ENCODE data around the gene SLC4A2.

Gene SLC4A2

DNA sequence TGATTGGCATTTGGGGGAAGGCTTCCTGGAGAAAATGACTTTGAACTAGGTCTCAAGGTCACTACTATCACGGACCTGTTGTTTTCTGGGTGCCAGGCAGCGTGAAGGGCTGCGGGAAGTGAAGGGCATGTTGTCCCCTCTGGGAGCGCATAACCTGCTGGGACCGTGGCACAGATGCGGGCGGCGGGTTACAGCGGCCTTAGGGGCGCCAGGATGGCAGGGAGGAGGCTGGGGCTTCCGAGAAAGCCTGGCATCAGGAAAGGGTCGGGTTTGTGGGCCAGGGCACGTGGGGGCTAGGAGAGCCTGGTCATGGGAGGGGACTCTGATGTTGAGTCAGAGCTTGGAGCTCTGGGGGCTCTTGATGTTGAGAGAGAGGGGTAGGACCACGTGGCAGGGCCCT is 6.1 kb downstream of the SLC4A2 start:
- DNase-seq, result no peak

- DNase-seq, result no peak
These were observed 7.0 kb downstream of the SLC4A2 start for GRCh38 chr7:151066273-151066974.

DNA sequence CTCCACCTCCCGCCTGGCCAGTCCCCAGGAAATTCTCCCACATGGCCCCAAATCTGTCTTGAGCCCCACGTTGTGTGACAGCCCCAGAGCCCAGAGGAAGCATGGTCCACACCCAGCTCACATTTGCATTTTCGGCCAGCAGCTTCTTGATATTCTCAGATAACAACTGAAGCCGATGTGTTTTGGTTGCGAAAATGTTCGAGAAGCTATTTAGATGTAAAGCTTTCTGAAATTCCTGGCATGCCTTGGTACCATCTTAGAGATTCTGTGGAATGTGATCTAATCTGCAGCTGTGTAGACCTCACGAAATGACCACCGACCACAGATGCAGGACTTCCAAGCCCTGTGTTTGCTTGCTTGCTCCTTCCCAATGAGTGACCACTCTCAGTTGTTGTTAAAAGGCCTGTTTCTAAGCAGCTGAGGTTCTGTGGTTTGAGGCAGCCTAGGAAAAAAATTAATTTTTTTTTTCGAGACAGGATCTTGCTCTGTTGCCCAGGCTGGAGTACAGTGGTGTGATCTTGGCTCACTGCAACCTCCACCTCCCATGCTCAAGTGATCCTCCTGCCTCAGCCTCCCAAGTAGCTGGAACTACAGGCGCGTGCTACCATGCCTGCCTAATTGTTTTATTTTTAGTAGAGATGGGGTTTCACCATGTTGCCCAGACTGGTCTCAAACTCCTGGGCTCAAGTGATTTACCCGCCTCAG is 8.8 kb downstream of the SLC4A2 start:
- DNase-seq, result no peak

GRCh38 chr7:151069841-151070573 is 10.6 kb downstream of the SLC4A2 start:
- no peak for DNase-seq

- DNase-seq, result no peak
These were observed 11.2 kb downstream of the SLC4A2 start for GRCh38 chr7:151070574-151070960.

GRCh38 chr7:151071032-151071866 is 11.9 kb downstream of the SLC4A2 start:
- DNase-seq, result no peak

DNA sequence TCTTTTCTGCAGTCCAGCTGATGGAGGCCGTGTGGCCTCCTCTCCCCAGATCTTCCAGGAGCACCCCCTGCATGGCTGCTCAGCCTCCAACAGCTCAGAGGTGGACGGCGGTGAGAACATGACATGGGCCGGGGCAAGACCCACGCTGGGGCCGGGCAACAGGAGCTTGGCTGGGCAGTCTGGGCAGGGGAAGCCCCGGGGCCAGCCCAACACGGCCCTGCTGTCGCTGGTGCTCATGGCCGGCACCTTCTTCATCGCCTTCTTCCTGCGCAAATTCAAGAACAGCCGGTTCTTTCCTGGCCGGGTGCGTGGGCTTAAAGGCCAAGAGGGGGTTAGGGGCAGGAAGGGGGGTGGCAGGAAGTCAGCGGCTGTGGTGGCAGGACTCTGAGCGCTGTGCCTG is 14.6 kb downstream of the SLC4A2 start:
- no peak for DNase-seq

GRCh38 chr7:151074817-151075661 is 15.7 kb downstream of the SLC4A2 start:
- no peak for DNase-seq

DNA sequence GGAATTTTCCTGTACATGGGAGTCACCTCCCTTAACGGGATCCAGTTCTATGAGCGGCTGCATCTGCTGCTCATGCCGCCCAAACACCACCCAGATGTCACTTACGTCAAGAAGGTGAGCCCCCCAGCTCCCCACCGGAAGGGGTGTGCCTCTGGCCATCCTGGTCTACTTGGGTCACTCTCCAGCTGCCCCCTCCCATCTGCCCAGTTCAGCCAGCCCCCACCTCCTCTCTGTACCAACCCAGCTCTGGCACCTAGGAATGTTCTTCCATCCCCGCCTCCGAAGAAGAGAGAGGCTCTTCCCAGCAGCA is 16.2 kb downstream of the SLC4A2 start:
- DNase-seq, result no peak

DNA sequence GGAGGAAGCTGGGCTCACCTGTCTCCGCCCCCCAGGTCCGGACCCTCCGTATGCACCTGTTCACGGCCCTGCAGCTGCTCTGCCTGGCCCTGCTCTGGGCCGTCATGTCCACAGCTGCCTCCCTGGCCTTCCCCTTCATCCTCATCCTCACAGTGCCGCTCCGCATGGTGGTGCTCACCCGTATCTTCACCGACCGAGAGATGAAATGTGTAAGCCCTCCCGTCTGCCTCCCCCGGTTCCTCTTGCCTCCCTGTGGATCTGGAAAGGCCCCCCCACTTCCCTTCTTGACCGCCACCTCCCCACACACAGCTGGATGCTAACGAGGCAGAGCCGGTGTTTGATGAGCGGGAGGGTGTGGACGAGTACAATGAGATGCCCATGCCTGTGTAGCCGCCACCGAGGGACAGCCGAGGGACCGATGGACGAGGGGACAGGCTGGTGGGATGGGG is 16.6 kb downstream of the SLC4A2 start:
- no peak for DNase-seq

GRCh38 chr7:151076863-151077704 is 17.7 kb downstream of the SLC4A2 start:
- DNase-seq, result peak; percentile 45

GRCh38 chr7:151077705-151078232 is 18.4 kb downstream of the SLC4A2 start:
- DNase-seq, result no peak

DNA sequence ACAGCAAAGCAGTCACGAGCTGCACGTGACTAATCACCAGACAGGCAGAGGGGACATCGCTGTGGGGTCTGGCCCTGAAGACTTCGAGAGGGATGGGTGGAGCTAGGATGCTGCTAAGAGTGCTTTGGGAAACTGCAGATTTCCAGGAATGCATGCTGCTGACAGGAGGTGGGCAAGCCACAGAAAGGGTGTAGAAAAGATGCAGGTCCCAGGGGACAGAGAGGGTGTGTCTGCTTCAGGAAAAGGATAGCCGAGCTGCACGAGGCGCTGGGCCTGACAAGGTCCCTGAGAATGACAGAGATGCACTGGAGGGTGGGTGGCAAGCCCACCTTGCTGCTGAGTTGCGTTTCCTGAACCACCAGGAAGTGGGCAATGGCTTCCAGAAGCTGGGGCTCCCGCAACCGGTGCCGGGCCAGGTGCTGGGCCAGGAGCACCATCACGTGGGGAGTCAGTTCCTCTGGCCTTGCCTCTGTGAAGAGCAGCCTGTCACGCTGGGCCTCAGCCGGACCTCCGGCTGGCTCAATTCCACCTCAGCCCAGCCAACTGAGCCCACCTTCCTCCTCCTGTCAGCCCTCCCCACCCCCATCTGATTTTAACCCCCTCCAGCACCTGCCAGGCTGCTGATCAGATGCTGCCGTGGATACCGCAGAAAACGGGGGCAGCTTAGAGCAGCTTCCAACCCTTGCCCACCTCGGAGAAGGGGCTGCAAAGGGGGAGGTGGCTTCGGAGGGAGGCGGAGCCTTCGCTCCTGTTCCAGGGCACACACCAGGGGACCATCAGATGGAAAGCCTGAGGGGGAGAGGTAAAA is 19.0 kb downstream of the SLC4A2 start:
- DNase-seq, result no peak

GRCh38 chr7:151079199-151079910 is 20.0 kb downstream of the SLC4A2 start:
- no peak for DNase-seq

DNA sequence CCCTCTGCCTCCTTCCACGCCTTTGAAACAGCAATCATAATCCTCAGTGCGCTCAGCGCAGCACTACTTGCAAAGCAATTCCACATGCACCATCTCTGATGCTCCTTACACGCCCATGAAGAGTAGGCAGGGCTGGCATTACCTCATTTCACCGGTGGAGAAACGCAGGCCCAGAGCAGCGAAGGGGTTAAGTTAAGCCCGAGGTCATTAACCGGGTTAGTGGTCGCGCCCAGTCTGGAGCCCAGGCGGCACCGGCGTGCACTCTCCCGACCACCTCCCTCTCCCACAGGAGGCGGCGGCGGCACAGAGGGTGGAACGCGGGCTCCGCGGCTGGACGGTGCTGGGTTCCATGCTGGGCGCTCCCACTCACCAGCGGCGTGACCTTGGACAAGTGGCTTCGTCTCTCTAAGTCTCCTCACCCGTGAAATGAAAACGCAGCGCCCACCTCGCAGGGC is 20.7 kb downstream of the SLC4A2 start:
- DNase-seq, result no peak

- DNase-seq, result peak; percentile 93
These were observed 21.3 kb downstream of the SLC4A2 start, which contains the start of gene FASTK for GRCh38 chr7:151080522-151081169. TSS of gene FASTK (minus strand) at chr7:151080809. CDS start at chr7:151080766, 43 bp downstream.

DNA sequence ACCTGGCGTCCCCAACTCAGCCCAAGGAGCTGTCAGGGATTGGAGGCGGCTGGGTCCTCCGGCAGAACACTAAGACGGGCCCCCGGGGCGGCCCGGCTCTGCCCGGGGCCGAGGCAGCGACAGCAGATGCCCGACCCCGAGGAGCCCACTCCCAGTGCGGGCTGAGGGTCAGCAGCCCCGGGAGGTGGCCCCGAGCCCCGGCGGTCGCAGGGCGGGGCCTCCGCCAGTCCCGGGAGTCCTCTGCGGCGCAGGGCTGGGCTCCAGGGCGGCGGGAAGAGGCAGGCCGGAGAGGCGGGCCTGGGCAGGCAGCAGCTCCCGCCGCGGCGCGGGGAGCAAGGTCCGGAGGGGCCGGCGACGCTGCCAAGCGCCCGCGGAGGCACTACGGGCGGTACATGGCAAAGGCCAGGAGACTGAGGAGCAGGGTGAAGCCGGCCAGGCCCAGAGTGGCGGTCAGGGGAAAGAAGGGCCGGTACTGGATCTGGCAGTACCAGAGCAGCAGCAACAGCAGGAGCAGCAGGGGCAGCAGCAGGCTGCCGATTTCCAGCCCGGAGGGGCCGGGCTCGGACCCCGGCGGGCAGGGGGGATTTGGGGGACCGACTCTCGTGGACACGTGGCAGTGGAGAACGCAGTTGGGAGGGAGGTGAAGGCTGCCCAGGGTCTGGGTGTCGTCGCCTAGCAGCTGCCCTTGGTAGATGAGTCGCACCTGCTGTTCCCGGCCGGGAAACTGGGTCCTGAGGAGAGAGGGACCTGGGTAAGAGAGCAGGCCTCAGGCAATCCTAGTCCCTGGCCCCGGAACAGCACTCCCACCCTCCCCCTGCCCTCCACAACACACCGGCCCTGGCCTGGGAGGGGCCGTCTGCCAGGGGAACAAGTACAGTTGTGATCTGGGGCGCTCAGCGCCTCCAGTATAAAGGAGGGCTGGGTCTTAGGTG is 22.0 kb downstream of the SLC4A2 start:
- DNase-seq, result no peak

All from stimulated activated CD4-positive, alpha-beta T cell treated with anti-CD3 and anti-CD28 coated beads, Interleukin-15, amount 100 ng/mL, for 24 hours (primary cell).